ENCODE data around the gene MANEA.

DNA sequence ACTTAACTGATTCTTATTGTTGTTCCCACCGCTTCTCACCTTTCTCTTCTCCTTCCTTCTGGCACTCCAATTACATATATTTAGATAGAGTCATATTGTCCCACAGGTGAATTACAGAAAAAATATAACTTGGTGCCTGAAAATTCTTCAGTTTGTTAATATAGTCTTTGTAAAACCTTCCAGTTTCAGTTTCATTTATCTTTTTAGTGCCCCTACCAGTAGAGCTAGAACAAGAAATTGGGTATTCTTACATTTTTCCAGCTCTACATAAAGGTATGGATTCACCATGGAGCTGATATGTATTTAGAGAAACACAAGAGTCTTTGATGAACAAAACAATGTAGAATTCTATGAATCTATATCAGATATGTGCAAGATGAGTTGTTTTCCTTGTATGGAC lies 10.7 kb downstream of the MANEA start:
- TF ChIP-seq POLR2A (IDR thresholded peaks at IDR 0.05; ENCODE audit: borderline replicate concordance, extremely low read depth, insufficient read depth, insufficient read length) (no peak), EZH2phosphoT487 (IDR thresholded peaks at IDR 0.05; ENCODE audit: borderline replicate concordance) (no peak), EGR1 (IDR thresholded peaks at IDR 0.05; ENCODE audit: low read depth) (no peak), ZFX (IDR thresholded peaks at IDR 0.05) (no peak)
